GM12878 (cell line): ENCODE data around the gene TTC9C. TPM values are rescaled to one million over a fixed set of nuclear protein-coding genes. Genes with fewer than 3 reads are reported as not detected.
A peak's percentile ranks its signal among the peaks of the same experiment; 100 is the strongest.

ENCODE experiments used
- ATF3 ChIP-seq: IDR thresholded peaks from 2 replicates; pipeline ENCODE4 v1.6.1; 2011; ENCODE audit warnings: low read depth, mild to moderate bottlenecking, low read length, moderate library complexity, borderline replicate concordance; ENCODE audit errors: extremely low read depth
- BCL3 ChIP-seq: IDR thresholded peaks from 2 replicates; pipeline ENCODE4 v1.6.1; 2011; ENCODE audit warnings: borderline replicate concordance, low read depth, mild to moderate bottlenecking, moderate library complexity, low read length; ENCODE audit not compliant: insufficient read depth, poor library complexity, severe bottlenecking
- E2F8 ChIP-seq: fragments of 450-650 bp; IDR thresholded peaks from 2 replicates; pipeline ENCODE4 v1.6.1; 2018; ENCODE audit warnings: mild to moderate bottlenecking, low read depth, moderate library complexity; ENCODE audit not compliant: partially characterized antibody
- EGR1 ChIP-seq, 2 experiments: IDR thresholded peaks; 1 replicate in 1 of 2; 2 replicates in 1 of 2; pipeline ENCODE4 v1.6.1; 2011 to 2012; ENCODE audit warnings: low read depth in 2 of 2, low read length in 2 of 2, borderline replicate concordance in 1 of 2, mild to moderate bottlenecking in 1 of 2, moderate library complexity in 1 of 2
- GABPA ChIP-seq: IDR thresholded peaks from 2 replicates; pipeline ENCODE4 v1.6.1; 2014; ENCODE audit warnings: antibody characterized with exemption, low read depth, mild to moderate bottlenecking, inconsistent platforms
- HDGF ChIP-seq: fragments of 450-650 bp; IDR thresholded peaks from 2 replicates; pipeline ENCODE4 v1.6.1; 2016; ENCODE audit warnings: antibody characterized with exemption
- JUNB ChIP-seq: IDR thresholded peaks from 2 replicates; pipeline ENCODE4 v1.6.1; 2016; ENCODE audit warnings: antibody characterized with exemption, mild to moderate bottlenecking
- LARP7 ChIP-seq: fragments of 450-650 bp; IDR thresholded peaks from 2 replicates; pipeline ENCODE4 v1.6.1; 2017; ENCODE audit warnings: mild to moderate bottlenecking
- NR2C2 ChIP-seq: IDR thresholded peaks from 2 replicates; pipeline ENCODE4 v1.6.1; 2011; ENCODE audit warnings: borderline replicate concordance, low read depth; ENCODE audit not compliant: control insufficient read depth, insufficient read length
- PAX8 ChIP-seq: fragments of 450-650 bp; IDR thresholded peaks from 2 replicates; pipeline ENCODE4 v1.6.1; 2017; ENCODE audit warnings: mild to moderate bottlenecking, moderate library complexity
- PRDM15 ChIP-seq: fragments of 450-650 bp; formaldehyde crosslinking; IDR thresholded peaks from 2 replicates; pipeline ENCODE4 v1.4.0; 2020; ENCODE audit warnings: mild to moderate bottlenecking, moderate library complexity
- RFX5 ChIP-seq: IDR thresholded peaks from 2 replicates; pipeline ENCODE4 v1.6.1; 2011; ENCODE audit warnings: low read depth, low read length, improper control_type of control experiment
- SMAD1 ChIP-seq: fragments of 450-650 bp; IDR thresholded peaks from 2 replicates; pipeline ENCODE4 v1.6.1; 2018; ENCODE audit warnings: mild to moderate bottlenecking, low read depth; ENCODE audit not compliant: partially characterized antibody
- WRNIP1 ChIP-seq: IDR thresholded peaks from 2 replicates; pipeline ENCODE4 v1.6.1; 2011; ENCODE audit warnings: low read depth, low read length, improper control_type of control experiment, borderline replicate concordance
- ZNF274 ChIP-seq: IDR thresholded peaks from one replicate; pipeline ENCODE4 v1.8.0; 2011; ENCODE audit not compliant: insufficient read length, insufficient read depth
- polyA plus RNA-seq, 11 experiments: library from polyadenylated mRNA; depleted of rRNA in 4 of 11; unstranded in 6 of 11; stranded (reverse) in 5 of 11; fragments of >200 nt; fragmentation: Nextera tagmentation in 4 of 11; fragmentation: Illumina TruSeq in 1 of 11; extraction: Ambion mirVana in 4 of 11; extraction: Trizol in 1 of 11; gene quantifications; 1 replicate in 1 of 11; 2 replicates in 10 of 11; pipeline versions ENCODE4 v1.2.1 to v1.2.3, GENCODE V29; 2011 to 2016; ENCODE audit warnings: inconsistent platforms in 2 of 11, missing spikeins in 2 of 11, low read depth in 1 of 11
- total RNA-seq, 4 experiments: library from RNA; depleted of rRNA in 3 of 4; stranded (reverse); fragments of >200 nt in 3 of 4; fragmentation: Illumina TruSeq in 1 of 4; extraction: Trizol in 1 of 4; gene quantifications; 2 replicates each; pipeline versions ENCODE4 v1.2.1 to v1.2.3, GENCODE V29; 2013 to 2021

TTC9C gene
- total and polyA plus RNA-seq, 10 of the 15 experiments (the other 5 are each of a cell fraction or from before 2014, with no cell fraction given) = 42.0 to 72.3 (median 50.4) TPM

- TF ChIP-seq EGR1 (IDR thresholded peaks at IDR 0.05; ENCODE audit: borderline replicate concordance in 1 of 2, low read depth in 2 of 2, low read length in 2 of 2) = peak in 1 of 2 experiments; percentile 43; a peak in 1 of 3 replicates
- TF ChIP-seq E2F8 = no peak
- no peak for TF ChIP-seq ATF3
- TF ChIP-seq JUNB = no peak
- TF ChIP-seq RFX5 = no peak
- TF ChIP-seq ZNF274 = no peak
- TF ChIP-seq BCL3 = no peak
- TF ChIP-seq HDGF = no peak
- TF ChIP-seq LARP7 = no peak
- no peak for TF ChIP-seq WRNIP1
- TF ChIP-seq PRDM15 = no peak
- TF ChIP-seq PAX8 = no peak
- peak; percentile 96 for TF ChIP-seq GABPA
- peak; percentile 46 for TF ChIP-seq SMAD1
- peak; percentile 79 for TF ChIP-seq NR2C2
These were observed at the start of gene TTC9C (continued) for GRCh38 chr11:62728171-62728988.
